ENCODE measurements around the gene ALAS1. TPM values are rescaled to one million over a fixed set of nuclear protein-coding genes. Genes with fewer than 3 reads are reported as not detected.

The ALAS1 gene
- total RNA-seq, 3 donors from 2014 or later = 25.9 to 34.7 (median 33.3) TPM

GRCh38 chr3:52245322-52246263 is 47.6 kb downstream of the ALAS1 start, which contains the start of gene PPM1M:
Gene PPM1M, plus strand, starts transcription at chr3:52245759. Its CDS starts 66 bp downstream, at chr3:52245825.
- no peaks in the 10 kb centered on the region for H3K36me3 ChIP-seq
- peak within 1 kb of the TSS; percentile 55 to 90 (median 71) for H3K4me3 ChIP-seq
- peak; percentile 15 for TF ChIP-seq POLR2A (IDR thresholded peaks at IDR 0.05)
- no peak for TF ChIP-seq CTCF (IDR thresholded peaks at IDR 0.05)
- no peaks in the 10 kb centered on the region for H3K9me3 ChIP-seq
- H3K4me1 ChIP-seq = peaks cover 0 to 6% of the 10 kb centered on the region in 2 donors
- no peak for DNase-seq (ENCODE audit: low spot score in 2 of 2)
- H3K27ac ChIP-seq = peak within 1 kb of the TSS; percentile 85 to 95
- no peaks in the 10 kb centered on the region for H3K27me3 ChIP-seq
- intact Hi-C loops (cut with DNase I; ENCODE audit: low total_unique reads) = no loop called here

- H3K36me3 ChIP-seq = no peaks in the 10 kb centered on the region
- no peaks in the 10 kb centered on the region for H3K9me3 ChIP-seq
- intact Hi-C loops (cut with DNase I; ENCODE audit: low total_unique reads) = no loop called here
- TF ChIP-seq POLR2AphosphoS5 (IDR thresholded peaks at IDR 0.05) = no peak
- no peak for TF ChIP-seq CTCF (IDR thresholded peaks at IDR 0.05)
- TF ChIP-seq POLR2A (IDR thresholded peaks at IDR 0.05) = no peak
- H3K27me3 ChIP-seq = no peaks in the 10 kb centered on the region
- peak overlapping the region; percentile 55 to 90 (median 71) for H3K4me3 ChIP-seq
- no peak for DNase-seq (ENCODE audit: low spot score in 2 of 2)
- H3K4me1 ChIP-seq = peaks cover 0 to 6% of the 10 kb centered on the region in 2 donors
- H3K27ac ChIP-seq = peak overlapping the region; percentile 85 to 95
These were observed 48.3 kb downstream of the ALAS1 start for GRCh38 chr3:52246264-52246620.

- intact Hi-C loops (cut with DNase I; ENCODE audit: low total_unique reads) = no loop called here
- TF ChIP-seq POLR2A (IDR thresholded peaks at IDR 0.05) = no peak
- TF ChIP-seq POLR2AphosphoS5 (IDR thresholded peaks at IDR 0.05) = no peak
- TF ChIP-seq CTCF (IDR thresholded peaks at IDR 0.05) = no peak
- peak overlapping the region; percentile 55 to 90 (median 71) for H3K4me3 ChIP-seq
- no peaks in the 10 kb centered on the region for H3K9me3 ChIP-seq
- no peaks in the 10 kb centered on the region for H3K27me3 ChIP-seq
- no peak for DNase-seq (ENCODE audit: low spot score in 2 of 2)
- H3K27ac ChIP-seq = peak overlapping the region; percentile 85 to 95
- H3K4me1 ChIP-seq = peaks cover 0 to 6% of the 10 kb centered on the region in 2 donors
- H3K36me3 ChIP-seq = no peaks in the 10 kb centered on the region
These were observed 48.9 kb downstream of the ALAS1 start for GRCh38 chr3:52246728-52247408.

- peak overlapping the region in 1 of 3 donors; percentile 90 for H3K4me3 ChIP-seq
- intact Hi-C loops (cut with DNase I; ENCODE audit: low total_unique reads) = no loop called here
- DNase-seq (ENCODE audit: low spot score in 2 of 2) = no peak
- H3K27ac ChIP-seq = peak overlapping the region in 1 of 2 donors; percentile 95
- no peaks in the 10 kb centered on the region for H3K27me3 ChIP-seq
- no peaks in the 10 kb centered on the region for H3K9me3 ChIP-seq
- no peaks in the 10 kb centered on the region for H3K36me3 ChIP-seq
- TF ChIP-seq POLR2A (IDR thresholded peaks at IDR 0.05) (no peak), CTCF (IDR thresholded peaks at IDR 0.05) (no peak), POLR2AphosphoS5 (IDR thresholded peaks at IDR 0.05) (no peak)
- H3K4me1 ChIP-seq = peaks cover 0 to 6% of the 10 kb centered on the region in 2 donors
These were observed 49.6 kb downstream of the ALAS1 start for GRCh38 chr3:52247409-52248164.
